ENCODE data around the gene HMGA1. TPM values are rescaled to one million over a fixed set of nuclear protein-coding genes. Genes with fewer than 3 reads are reported as not detected.

HMGA1 gene
- total RNA-seq (2014; rRNA removed; shearing (Covaris generic); ENCODE audit: low replicate concordance) = 337 and 353 TPM in 2 replicates

GRCh38 chr6:34236443-34237315, at the start of gene HMGA1:
TSS of gene HMGA1 (plus strand) at chr6:34236873. CDS start at chr6:34240781, 3,908 bp downstream.
- peak; percentile 99 for DNase-seq
- peaks cover 38% of the 10 kb centered on the region for H3K4me1 ChIP-seq (ENCODE audit: low read length)

GRCh38 chr6:34189806-34190503, 46.7 kb upstream of the HMGA1 start:
- H3K4me2 ChIP-seq (ENCODE audit: low read depth, low read length, poor library complexity, severe bottlenecking) = no peak overlapping the region
- H3K36me3 ChIP-seq (ENCODE audit: insufficient read depth, low read length) = no peaks in the 10 kb centered on the region
- H3K9me3 ChIP-seq (ENCODE audit: low read length) = no peaks in the 10 kb centered on the region
- H3K9ac ChIP-seq (ENCODE audit: low read length) = no peak overlapping the region
- H4K20me1 ChIP-seq (ENCODE audit: insufficient read depth, low read depth, low read length) = no peaks in the 10 kb centered on the region
- DNase-seq = peak; percentile 91
- H3K79me2 ChIP-seq (ENCODE audit: low read length) = no peaks in the 10 kb centered on the region
- no peaks in the 10 kb centered on the region for H3K9me2 ChIP-seq (replicated peaks; ENCODE audit: insufficient read depth, low read length)
- no peak overlapping the region for H3K4me3 ChIP-seq (ENCODE audit: low read length)
- H3K4me1 ChIP-seq (ENCODE audit: low read length) = peaks cover 3% of the 10 kb centered on the region; the same call in 1 of the 2 replicates
- H2AFZ ChIP-seq (ENCODE audit: low read length) = no peak overlapping the region
- H3K27me3 ChIP-seq (ENCODE audit: low read length) = no peaks in the 10 kb centered on the region
- no peak overlapping the region for H3K27ac ChIP-seq (ENCODE audit: low read length)

More at GRCh38 chr6:34236443-34237315, at the start of gene HMGA1:
- Histone ChIP-seq H3K4me3 (ENCODE audit: low read length) (peak within 1 kb of the TSS; percentile 79), H2AFZ (ENCODE audit: low read length) (no peak within 1 kb of the TSS), H4K20me1 (ENCODE audit: insufficient read depth, low read depth, low read length) (peaks cover 31% of the 10 kb centered on the region), H3K9ac (ENCODE audit: low read length) (peak within 1 kb of the TSS; percentile 100), H3K27ac (ENCODE audit: low read length) (peak within 1 kb of the TSS; percentile 96), H3K9me2 (replicated peaks; ENCODE audit: insufficient read depth, low read length) (no peaks in the 10 kb centered on the region), H3K36me3 (ENCODE audit: insufficient read depth, low read length) (peaks cover 34% of the 10 kb centered on the region), H3K9me3 (ENCODE audit: low read length) (no peaks in the 10 kb centered on the region), H3K27me3 (ENCODE audit: low read length) (no peaks in the 10 kb centered on the region), H3K79me2 (ENCODE audit: low read length) (peaks cover 35% of the 10 kb centered on the region), H3K4me2 (ENCODE audit: low read depth, low read length, poor library complexity, severe bottlenecking) (peak within 1 kb of the TSS; percentile 86)

DNA sequence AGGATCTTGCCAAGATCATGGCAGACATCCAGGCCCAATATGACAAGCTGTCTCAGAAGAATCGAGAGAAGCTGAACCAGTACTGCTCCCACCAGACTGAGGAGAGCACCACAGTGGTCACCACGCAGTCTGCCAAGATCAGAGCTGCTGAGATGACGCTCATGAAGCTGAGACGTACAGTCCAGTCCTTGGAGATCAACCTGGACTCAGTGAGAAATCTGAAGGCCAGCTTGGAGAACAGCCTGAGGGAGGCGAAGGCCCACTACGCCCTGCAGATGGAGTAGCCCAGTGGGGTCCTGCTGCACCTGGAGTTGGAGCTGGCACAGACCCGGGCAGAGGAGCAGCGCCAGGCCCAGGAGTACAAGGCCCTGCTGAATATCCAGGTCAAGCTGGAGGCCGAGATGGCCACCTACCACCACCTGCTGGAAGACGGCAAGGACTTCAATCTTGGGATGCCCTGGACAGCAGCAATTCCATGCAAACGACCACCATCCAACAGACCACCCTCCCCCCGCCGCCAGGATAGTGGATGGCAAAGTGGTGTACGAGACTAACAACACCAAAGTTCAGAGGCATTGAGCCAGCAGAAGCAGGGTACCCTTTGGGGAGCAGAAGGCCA, 46.1 kb upstream of the HMGA1 start:
- no peaks in the 10 kb centered on the region for H3K9me2 ChIP-seq (replicated peaks; ENCODE audit: insufficient read depth, low read length)
- H3K4me3 ChIP-seq (ENCODE audit: low read length) = no peak overlapping the region
- no peak overlapping the region for H3K4me2 ChIP-seq (ENCODE audit: low read depth, low read length, poor library complexity, severe bottlenecking)
- H3K9ac ChIP-seq (ENCODE audit: low read length) = no peak overlapping the region
- DNase-seq = no peak
- no peaks in the 10 kb centered on the region for H3K9me3 ChIP-seq (ENCODE audit: low read length)
- H3K27ac ChIP-seq (ENCODE audit: low read length) = no peak overlapping the region
- no peak overlapping the region for H2AFZ ChIP-seq (ENCODE audit: low read length)
- H3K27me3 ChIP-seq (ENCODE audit: low read length) = no peaks in the 10 kb centered on the region
- H3K4me1 ChIP-seq (ENCODE audit: low read length) = peaks cover 3% of the 10 kb centered on the region; the same call in 1 of the 2 replicates
- no peaks in the 10 kb centered on the region for H4K20me1 ChIP-seq (ENCODE audit: insufficient read depth, low read depth, low read length)
- H3K79me2 ChIP-seq (ENCODE audit: low read length) = no peaks in the 10 kb centered on the region
- no peaks in the 10 kb centered on the region for H3K36me3 ChIP-seq (ENCODE audit: insufficient read depth, low read length)

DNA sequence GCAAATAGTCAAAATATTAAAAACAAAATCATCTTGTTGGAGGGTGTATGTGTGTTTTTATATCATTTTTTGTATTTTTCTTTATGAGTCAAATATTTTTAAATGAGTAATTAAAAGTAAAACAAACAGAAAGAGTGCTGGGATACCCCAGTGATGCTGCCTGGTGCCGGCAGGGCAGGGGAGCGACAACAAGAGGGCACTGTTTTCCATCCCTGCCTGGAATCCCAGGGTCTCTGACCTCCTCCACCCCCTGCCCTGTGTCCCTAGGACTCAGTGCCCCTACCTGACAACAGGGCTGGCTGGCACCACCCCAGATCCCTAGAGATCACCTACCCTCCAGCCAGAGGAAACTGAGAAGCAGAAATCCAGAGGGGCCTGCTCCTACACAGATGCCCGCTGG, 41.9 kb upstream of the HMGA1 start:
- H3K9ac ChIP-seq (ENCODE audit: low read length) = no peak overlapping the region
- no peaks in the 10 kb centered on the region for H3K79me2 ChIP-seq (ENCODE audit: low read length)
- H2AFZ ChIP-seq (ENCODE audit: low read length) = no peak overlapping the region
- no peaks in the 10 kb centered on the region for H3K9me2 ChIP-seq (replicated peaks; ENCODE audit: insufficient read depth, low read length)
- no peaks in the 10 kb centered on the region for H3K36me3 ChIP-seq (ENCODE audit: insufficient read depth, low read length)
- H3K27me3 ChIP-seq (ENCODE audit: low read length) = no peaks in the 10 kb centered on the region
- no peaks in the 10 kb centered on the region for H3K9me3 ChIP-seq (ENCODE audit: low read length)
- no peak overlapping the region for H3K4me3 ChIP-seq (ENCODE audit: low read length)
- no peak overlapping the region for H3K4me2 ChIP-seq (ENCODE audit: low read depth, low read length, poor library complexity, severe bottlenecking)
- H3K27ac ChIP-seq (ENCODE audit: low read length) = no peak overlapping the region
- DNase-seq = no peak
- no peaks in the 10 kb centered on the region for H4K20me1 ChIP-seq (ENCODE audit: insufficient read depth, low read depth, low read length)
- peaks cover 8% of the 10 kb centered on the region for H3K4me1 ChIP-seq (ENCODE audit: low read length)

DNA sequence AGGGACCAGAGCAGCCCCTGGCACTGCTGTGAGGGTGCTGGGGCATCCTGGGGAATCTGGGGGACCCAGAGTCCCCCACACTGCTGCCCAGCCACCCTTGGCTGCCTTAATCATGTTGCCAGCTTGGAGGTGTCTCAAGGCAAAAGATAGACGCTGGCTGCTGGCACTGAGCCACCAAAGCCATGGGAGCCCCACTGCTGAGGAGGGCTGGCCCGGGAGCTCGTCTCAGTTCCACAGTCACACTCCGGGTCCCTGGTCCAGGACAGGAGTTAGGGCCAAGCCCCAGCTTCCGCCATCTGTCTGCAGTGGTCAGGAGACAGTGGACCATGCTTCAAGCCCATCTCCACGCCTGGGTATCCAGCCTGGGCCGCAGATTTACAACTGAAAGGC, 41.0 kb upstream of the HMGA1 start:
- H3K27me3 ChIP-seq (ENCODE audit: low read length) = no peaks in the 10 kb centered on the region
- DNase-seq = no peak
- no peak overlapping the region for H2AFZ ChIP-seq (ENCODE audit: low read length)
- H3K4me1 ChIP-seq (ENCODE audit: low read length) = peaks cover 12% of the 10 kb centered on the region
- H4K20me1 ChIP-seq (ENCODE audit: insufficient read depth, low read depth, low read length) = no peaks in the 10 kb centered on the region
- H3K36me3 ChIP-seq (ENCODE audit: insufficient read depth, low read length) = no peaks in the 10 kb centered on the region
- peak overlapping the region; percentile 72 for H3K4me2 ChIP-seq (ENCODE audit: low read depth, low read length, poor library complexity, severe bottlenecking)
- H3K4me3 ChIP-seq (ENCODE audit: low read length) = no peak overlapping the region
- no peak overlapping the region for H3K9ac ChIP-seq (ENCODE audit: low read length)
- no peaks in the 10 kb centered on the region for H3K79me2 ChIP-seq (ENCODE audit: low read length)
- H3K9me3 ChIP-seq (ENCODE audit: low read length) = no peaks in the 10 kb centered on the region
- no peak overlapping the region for H3K27ac ChIP-seq (ENCODE audit: low read length)
- no peaks in the 10 kb centered on the region for H3K9me2 ChIP-seq (replicated peaks; ENCODE audit: insufficient read depth, low read length)

GRCh38 chr6:34196116-34196832, 40.4 kb upstream of the HMGA1 start:
- Histone ChIP-seq H4K20me1 (ENCODE audit: insufficient read depth, low read depth, low read length) (no peaks in the 10 kb centered on the region), H3K4me3 (ENCODE audit: low read length) (peak overlapping the region; percentile 61), H3K4me2 (ENCODE audit: low read depth, low read length, poor library complexity, severe bottlenecking) (peak overlapping the region; percentile 72), H3K9me3 (ENCODE audit: low read length) (no peaks in the 10 kb centered on the region), H3K27ac (ENCODE audit: low read length) (no peak overlapping the region), H3K27me3 (ENCODE audit: low read length) (no peaks in the 10 kb centered on the region), H3K36me3 (ENCODE audit: insufficient read depth, low read length) (no peaks in the 10 kb centered on the region), H3K9ac (ENCODE audit: low read length) (peak overlapping the region; percentile 64), H3K9me2 (replicated peaks; ENCODE audit: insufficient read depth, low read length) (no peaks in the 10 kb centered on the region), H3K79me2 (ENCODE audit: low read length) (no peaks in the 10 kb centered on the region), H2AFZ (ENCODE audit: low read length) (peak overlapping the region; percentile 94), H3K4me1 (ENCODE audit: low read length) (peaks cover 13% of the 10 kb centered on the region)
- peak; percentile 91 for DNase-seq

GRCh38 chr6:34196833-34197195, 39.9 kb upstream of the HMGA1 start:
- H4K20me1 ChIP-seq (ENCODE audit: insufficient read depth, low read depth, low read length) = no peaks in the 10 kb centered on the region

More at GRCh38 chr6:34196833-34197195, 39.9 kb upstream of the HMGA1 start:
- H3K79me2 ChIP-seq (ENCODE audit: low read length) = no peaks in the 10 kb centered on the region
- DNase-seq = no peak
- no peaks in the 10 kb centered on the region for H3K36me3 ChIP-seq (ENCODE audit: insufficient read depth, low read length)
- no peak overlapping the region for H3K27ac ChIP-seq (ENCODE audit: low read length)
- H3K4me2 ChIP-seq (ENCODE audit: low read depth, low read length, poor library complexity, severe bottlenecking) = peak overlapping the region; percentile 72
- no peaks in the 10 kb centered on the region for H3K9me2 ChIP-seq (replicated peaks; ENCODE audit: insufficient read depth, low read length)
- H3K27me3 ChIP-seq (ENCODE audit: low read length) = no peaks in the 10 kb centered on the region
- no peaks in the 10 kb centered on the region for H3K9me3 ChIP-seq (ENCODE audit: low read length)
- peaks cover 13% of the 10 kb centered on the region for H3K4me1 ChIP-seq (ENCODE audit: low read length)
- H3K4me3 ChIP-seq (ENCODE audit: low read length) = peak overlapping the region; percentile 61; the same call in 1 of the 2 replicates
- H2AFZ ChIP-seq (ENCODE audit: low read length) = peak overlapping the region; percentile 94
- peak overlapping the region; percentile 64 for H3K9ac ChIP-seq (ENCODE audit: low read length)

Measured in Karpas-422 (cell line).